Lower leg skin (tissue), 3 donors: ENCODE results near the gene CDH13.

Experiments used
- CTCF ChIP-seq, 3 donors: fragments of 450-650 bp; IDR thresholded peaks; one replicate each; pipeline ENCODE4 v1.5.1; 2016; ENCODE audit warnings: antibody characterized with exemption in 3 of 3, mild to moderate bottlenecking in 3 of 3, moderate library complexity in 2 of 3
- POLR2A ChIP-seq, 2 donors: fragments of 450-650 bp; IDR thresholded peaks; one replicate each; pipeline ENCODE4 v1.6.1; 2016 to 2017; ENCODE audit warnings: antibody characterized with exemption in 2 of 2, mild to moderate bottlenecking in 1 of 2, moderate library complexity in 1 of 2

- TF ChIP-seq CTCF (IDR thresholded peaks at IDR 0.05) (no peak), POLR2A (IDR thresholded peaks at IDR 0.05) (no peak)
These were observed 162.2 kb downstream of the CDH13 start for GRCh38 chr16:82788919-82789318.
